NCI-H2107 treated with DMSO at 0.1 percent for 48 hours (cell line): ENCODE results near the gene RASA2.
A peak's percentile ranks its signal among the peaks of the same experiment; 100 is the strongest.

Experiments
- DNase-seq: peaks from one replicate; lab custom pipeline; 2025; ENCODE audit not compliant: unreplicated experiment; lab: John Stamatoyannopoulos, UW

RASA2 gene, protein sequence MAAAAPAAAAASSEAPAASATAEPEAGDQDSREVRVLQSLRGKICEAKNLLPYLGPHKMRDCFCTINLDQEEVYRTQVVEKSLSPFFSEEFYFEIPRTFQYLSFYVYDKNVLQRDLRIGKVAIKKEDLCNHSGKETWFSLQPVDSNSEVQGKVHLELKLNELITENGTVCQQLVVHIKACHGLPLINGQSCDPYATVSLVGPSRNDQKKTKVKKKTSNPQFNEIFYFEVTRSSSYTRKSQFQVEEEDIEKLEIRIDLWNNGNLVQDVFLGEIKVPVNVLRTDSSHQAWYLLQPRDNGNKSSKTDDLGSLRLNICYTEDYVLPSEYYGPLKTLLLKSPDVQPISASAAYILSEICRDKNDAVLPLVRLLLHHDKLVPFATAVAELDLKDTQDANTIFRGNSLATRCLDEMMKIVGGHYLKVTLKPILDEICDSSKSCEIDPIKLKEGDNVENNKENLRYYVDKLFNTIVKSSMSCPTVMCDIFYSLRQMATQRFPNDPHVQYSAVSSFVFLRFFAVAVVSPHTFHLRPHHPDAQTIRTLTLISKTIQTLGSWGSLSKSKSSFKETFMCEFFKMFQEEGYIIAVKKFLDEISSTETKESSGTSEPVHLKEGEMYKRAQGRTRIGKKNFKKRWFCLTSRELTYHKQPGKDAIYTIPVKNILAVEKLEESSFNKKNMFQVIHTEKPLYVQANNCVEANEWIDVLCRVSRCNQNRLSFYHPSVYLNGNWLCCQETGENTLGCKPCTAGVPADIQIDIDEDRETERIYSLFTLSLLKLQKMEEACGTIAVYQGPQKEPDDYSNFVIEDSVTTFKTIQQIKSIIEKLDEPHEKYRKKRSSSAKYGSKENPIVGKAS

DNA sequence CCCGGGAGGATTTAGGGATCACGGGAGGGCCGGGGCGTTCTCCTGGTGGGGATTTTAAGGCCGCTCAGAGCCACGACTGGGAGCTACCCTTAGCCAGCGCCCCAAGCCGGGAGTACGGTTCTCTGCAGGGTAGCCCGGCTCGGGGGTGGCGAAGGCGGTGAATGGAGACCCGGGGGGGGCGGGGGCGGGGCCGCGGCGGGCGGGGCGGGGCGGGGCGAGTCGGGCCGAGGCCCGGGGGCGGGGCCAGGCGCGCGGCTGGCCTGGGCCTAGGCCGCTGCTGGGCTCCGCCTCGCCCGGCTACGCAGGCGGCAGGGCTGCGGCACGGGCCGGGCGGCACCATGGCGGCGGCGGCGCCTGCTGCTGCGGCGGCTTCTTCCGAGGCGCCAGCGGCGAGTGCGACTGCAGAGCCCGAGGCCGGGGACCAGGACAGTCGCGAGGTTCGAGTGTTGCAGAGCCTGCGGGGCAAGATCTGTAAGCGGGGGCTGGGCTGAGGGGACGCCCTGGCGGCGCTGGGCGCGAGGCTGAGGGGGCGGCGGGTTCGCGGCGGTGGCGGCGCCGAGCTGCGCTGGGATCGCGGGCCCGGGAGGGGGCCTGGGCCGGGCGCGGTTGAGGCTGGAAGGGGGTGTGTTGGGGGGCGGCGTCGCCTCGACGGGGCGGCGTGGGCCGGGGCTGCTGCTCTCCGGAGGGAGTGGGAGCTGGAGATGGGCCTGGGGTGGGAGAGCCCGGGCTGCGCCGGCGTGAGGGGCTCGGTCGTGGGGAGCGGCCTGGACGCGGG is at the start of gene RASA2:
Gene RASA2 (plus strand): TSS at position 282 of the 775 bp plus-strand sequence. CDS start 57 bp downstream, at position 339.
- DNase-seq: peak; percentile 90

DNA sequence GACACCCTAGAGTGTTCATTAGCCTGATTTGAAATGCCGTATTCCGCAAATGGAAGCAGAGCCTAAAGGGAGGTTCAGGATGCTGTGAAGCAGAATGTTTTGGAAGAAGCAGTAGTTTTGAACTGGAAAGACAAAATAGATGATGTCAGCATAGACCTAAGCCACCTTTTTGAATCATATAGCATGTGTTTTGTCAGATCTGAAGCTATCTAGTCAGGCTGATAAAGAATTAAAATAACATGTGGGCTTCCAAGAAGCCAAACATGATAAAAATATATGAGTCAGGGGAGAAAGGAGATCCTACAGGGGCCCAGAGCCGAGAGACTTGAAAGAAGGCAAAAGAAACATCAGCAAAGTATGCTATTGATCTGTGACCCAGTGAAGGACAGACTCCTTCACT is 47.2 kb upstream of the RASA2 start:
- no peak for DNase-seq

DNA sequence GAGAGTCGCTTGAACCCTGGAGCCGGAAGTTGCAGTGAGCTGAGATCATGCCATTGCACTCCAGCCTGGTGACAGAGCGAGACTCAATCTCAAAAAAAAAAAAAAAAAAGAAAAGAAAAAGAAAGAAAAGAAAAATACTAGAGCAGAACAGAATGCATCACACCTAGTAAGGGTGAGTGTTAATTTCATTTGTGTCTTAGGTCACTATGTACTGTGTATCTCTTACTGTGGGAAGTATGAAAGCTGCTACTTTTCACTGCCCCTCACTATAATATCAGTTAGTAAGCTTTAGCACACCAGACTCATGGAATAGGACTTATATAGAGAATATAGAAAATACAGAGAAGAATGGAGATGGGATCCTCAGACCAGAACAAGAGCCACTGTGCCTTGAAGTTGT is 45.9 kb upstream of the RASA2 start:
- DNase-seq: no peak

DNA sequence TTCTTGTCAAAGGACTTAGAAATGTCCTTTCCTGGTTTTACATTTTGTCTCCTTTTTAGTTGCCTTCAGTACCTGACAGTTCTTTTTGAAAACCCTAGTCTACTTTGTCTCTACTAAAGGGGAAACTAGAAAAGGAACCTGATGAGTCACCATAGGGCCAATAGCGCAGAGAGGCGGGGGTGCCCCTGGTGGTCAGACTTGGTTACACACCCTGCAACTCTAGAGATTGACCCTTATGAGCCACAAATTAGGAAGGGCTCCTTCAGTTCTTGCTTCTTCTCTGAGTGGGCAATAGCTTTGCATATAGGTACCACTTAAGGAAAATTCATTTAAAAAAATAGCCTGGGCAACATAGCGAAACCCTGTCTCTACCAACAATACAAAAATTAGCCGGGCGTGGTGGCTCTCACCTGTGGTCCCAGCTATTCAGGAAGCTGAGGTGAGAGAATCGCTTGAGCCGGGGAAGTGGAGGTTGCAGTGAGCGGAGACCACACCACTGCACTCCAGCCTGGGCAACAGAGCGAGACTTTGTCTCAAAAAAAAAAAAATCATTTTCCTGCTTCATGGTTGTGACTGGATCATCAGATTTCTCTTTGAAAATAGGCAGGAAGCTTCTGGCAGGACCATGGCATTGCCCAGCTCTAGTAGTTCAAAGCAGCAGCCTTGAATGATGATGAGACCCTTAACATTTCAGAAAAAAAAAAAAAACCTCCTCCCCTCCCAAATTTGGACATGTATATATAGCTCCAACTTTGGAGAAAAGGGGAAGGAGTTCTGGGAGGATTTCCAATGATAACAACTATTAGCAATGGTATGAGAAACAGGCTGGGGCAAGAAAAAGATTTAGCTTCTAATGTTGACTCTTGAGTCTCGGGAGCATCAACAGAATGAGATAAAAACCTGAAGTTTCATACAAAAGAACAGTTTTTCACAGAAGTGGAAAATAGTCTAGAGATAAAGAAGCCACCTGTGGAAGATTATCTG is 45.2 kb upstream of the RASA2 start:
- DNase-seq: peak; percentile 8

DNA sequence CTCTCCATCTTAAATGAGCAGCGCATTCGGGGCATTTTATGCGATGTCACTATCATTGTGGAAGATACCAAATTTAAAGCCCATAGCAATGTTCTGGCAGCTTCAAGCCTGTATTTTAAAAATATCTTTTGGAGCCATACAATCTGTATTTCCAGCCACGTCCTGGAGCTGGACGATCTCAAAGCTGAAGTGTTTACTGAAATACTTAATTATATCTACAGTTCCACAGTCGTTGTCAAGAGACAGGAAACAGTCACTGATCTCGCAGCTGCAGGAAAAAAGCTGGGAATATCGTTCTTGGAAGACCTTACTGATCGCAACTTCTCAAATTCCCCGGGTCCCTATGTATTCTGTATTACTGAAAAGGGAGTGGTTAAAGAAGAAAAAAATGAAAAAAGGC is 44.4 kb upstream of the RASA2 start:
- no peak for DNase-seq

DNA sequence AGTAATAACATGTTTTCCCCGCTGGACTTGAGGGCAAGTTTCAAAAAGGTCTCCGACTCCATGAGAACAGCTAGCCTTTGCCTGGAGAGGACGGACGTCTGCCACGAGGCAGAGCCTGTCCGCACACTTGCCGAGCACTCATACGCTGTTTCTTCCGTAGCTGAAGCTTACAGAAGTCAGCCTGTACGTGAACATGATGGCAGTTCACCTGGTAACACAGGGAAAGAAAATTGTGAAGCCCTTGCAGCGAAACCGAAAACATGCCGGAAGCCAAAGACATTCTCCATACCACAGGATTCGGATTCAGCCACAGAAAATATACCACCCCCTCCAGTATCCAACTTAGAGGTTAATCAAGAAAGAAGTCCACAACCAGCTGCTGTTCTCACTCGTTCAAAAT is 43.9 kb upstream of the RASA2 start:
- DNase-seq: no peak

DNA sequence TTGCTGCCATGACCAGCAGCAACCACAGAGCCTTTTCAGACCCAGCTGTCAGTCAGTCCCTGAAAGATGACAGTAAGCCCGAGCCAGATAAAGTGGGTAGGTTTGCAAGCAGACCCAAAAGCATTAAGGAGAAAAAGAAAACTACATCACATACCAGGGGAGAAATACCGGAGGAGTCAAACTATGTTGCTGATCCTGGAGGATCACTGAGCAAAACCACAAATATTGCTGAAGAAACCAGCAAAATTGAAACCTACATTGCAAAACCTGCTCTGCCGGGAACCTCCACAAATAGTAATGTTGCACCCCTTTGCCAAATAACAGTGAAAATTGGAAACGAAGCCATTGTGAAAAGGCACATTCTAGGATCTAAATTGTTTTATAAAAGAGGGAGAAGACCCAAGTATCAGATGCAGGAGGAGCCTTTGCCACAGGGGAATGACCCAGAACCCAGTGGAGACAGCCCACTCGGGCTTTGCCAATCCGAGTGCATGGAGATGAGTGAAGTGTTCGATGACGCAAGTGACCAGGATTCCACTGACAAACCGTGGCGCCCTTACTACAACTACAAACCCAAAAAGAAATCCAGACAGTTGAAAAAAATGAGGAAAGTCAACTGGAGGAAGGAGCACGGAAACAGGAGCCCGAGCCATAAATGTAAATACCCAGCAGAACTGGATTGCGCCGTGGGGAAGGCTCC is 42.1 kb upstream of the RASA2 start:
- DNase-seq: no peak

DNA sequence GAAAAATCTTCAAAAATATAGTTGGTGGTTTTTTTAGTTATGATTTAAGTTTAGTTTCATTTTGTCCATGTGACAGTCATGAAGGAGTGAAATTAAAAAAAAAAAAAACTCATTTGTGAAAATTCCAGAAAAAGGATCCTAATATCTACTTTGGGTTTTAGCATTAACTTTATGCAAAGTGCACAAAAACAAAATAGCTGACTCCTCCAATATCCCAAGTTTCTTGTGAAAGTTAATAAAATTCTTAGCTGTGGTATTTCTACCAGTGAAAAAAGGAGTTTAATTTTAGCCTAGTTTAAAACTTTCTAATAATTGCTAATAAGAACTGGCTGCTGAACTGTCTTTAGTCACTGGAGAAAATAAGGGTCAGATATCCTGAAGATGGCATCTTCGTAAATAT is 40.8 kb upstream of the RASA2 start:
- no peak for DNase-seq

DNA sequence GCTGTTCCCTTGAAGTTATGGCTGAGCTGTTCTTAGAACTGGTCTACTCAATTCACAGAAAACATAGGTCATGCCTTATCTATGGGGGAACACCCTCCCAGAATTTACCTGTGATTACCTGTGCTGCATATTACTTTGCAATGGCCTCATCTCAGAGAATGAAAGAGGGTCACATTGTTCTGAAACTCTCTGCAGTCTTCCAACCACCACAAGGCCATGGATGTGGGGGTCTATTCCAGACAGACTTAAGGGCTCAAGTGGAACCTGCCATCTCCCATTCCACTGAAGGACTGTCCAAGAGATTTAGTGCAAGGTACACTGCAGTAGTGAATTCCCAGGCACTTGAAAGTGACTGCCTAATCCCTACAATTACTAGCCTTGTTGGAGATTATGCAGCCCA is 40.1 kb upstream of the RASA2 start:
- no peak for DNase-seq

DNA sequence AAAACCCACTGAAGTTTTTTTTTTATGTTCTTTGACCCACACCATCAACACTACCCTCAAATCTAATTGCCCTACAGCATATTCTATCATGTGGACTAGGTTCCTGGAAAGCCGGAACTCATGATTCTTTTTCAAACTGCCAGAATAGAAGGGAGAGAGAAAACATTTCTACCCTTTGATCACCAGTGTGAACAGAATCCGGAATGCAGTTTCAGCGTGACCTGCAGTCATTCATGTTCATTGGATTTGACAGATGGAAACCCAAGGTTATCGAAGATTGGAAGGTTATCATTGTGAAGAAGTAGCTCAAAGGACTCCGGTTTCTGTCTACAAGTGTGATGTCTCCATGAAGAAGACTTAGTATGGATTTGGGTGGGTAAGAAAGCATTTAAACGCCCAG is 39.4 kb upstream of the RASA2 start:
- no peak for DNase-seq

DNA sequence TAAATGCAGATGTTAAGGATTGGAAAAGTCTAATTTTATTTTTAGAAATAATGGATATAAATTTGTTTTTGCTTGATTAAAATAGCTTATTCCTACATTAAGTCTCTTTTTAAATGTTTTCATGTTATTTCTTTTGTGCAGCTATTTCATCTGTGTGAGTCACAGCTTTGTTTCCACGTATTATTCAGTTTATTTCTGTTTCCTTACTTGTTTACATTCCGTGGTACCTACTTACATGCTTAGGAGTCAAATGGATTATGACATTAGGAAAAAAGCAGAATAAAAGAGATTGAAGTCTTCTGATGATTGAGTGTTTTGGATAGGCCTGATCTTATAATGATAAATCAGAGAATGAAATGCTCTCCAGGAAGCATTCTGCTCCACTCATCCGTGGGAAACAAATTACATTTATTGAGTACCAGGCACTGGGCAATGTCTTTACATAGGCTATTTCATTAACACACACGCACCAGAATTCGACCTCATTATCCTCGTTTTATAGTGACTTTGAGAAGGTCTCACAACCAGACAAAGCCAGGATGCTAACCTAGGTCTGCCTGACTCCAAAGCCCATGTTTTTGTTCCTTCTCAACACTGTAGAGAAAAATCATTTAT is 38.1 kb upstream of the RASA2 start:
- DNase-seq: no peak

DNA sequence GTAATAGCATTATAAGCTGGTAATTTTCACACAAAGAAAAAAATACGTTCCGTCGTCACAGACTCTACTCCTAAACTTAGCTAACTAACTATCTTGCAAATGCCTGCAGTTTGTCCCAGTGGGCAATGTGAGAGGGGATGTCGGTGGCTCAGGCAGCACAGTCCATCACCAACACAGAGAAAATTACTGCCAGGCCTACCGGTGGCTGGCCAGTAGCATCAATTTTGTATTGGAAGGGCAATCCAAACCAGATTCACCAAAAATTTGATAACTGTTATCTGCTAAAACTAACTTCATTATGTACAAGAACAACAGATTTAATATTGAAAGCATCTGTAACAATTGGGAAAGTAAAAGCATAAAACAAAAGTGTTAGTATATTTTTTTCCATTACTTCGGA is 37.4 kb upstream of the RASA2 start:
- no peak for DNase-seq

DNA sequence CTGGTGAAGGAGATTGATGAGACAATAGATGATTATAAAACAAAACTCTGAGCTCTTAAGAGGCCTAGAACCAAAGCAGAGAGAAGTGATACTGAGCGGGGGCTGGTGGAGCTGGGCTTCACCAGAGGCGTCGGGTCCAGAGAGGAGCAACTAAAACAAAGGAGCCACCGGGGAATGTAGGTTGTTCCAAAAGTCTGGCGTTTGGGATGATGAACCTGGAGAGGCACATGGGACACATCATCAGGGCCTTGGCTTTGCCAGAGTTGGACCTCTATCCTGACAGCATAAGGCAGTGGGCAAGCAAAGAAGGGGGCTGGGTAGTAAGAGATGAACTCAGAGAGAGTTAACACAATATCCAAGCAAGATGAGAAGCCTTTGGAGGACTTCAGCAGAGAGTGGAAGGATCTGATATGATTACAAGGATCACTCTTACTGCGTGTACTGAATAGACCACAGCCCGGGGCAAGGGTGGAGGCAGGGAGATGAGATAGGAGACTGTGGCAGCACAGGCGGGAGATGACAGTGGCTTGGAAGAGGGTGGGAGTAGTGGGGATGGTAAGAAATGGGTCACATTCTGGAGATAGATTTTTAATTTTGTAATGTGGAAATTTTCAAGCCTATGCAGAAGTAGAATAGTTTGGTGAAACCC is 36.0 kb upstream of the RASA2 start:
- no peak for DNase-seq

DNA sequence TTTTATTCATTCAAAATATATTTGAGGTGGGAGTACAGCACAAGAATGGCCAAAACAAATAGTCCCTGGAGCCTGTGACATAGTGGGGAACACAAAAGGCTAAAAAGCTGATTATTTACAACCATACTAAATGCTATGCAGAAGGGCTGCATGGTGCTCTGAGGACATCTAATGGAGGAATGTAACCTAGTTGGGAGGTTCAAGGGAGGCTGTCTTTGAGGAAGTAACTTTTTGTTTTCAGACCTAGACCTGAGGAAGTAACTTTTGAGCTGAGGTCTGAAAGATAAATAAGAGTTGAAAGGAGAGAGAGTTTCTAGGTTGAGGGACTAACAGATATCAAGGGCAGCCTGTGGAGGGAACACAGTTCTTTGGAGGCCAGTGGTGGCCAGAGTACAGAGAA is 34.8 kb upstream of the RASA2 start:
- DNase-seq: peak; percentile 31

DNA sequence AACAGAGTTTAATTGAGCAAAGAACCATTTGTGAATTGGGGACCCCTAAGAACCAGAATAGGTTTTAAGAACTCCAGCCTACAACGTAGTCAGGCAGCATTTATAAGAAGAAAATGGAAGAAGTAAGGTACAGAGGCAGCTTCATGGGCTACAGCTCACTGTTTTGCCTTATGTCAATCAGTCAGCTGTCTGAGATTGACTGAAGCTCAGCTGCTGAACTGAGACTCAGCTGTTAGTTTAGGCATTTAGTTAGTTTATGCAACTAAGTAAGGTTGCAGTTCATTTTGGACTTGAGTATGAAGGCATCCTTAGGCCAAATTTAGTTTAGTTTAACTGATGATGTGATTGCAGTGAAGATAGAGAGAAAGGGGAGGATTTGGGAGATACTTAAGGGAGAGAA is 34.1 kb upstream of the RASA2 start:
- DNase-seq: no peak

DNA sequence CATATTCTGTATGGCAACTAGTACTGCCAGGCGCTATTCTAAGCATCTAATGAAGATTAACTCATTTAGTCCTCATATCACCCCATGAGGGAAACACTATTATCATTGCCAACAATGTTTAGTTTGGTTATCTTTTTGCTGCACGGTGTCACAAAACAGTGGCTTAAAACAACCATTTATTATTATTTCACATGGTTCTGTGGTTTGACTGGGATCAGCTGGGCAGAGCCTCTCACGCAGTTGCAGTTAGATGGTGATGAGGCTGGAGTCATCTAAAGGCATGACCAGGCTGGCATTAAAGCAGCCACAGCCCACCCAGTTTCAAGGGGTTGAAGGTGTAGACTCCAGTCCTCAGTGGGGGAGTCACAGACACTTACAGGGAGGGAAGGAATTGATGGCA is 32.8 kb upstream of the RASA2 start:
- no peak for DNase-seq

DNA sequence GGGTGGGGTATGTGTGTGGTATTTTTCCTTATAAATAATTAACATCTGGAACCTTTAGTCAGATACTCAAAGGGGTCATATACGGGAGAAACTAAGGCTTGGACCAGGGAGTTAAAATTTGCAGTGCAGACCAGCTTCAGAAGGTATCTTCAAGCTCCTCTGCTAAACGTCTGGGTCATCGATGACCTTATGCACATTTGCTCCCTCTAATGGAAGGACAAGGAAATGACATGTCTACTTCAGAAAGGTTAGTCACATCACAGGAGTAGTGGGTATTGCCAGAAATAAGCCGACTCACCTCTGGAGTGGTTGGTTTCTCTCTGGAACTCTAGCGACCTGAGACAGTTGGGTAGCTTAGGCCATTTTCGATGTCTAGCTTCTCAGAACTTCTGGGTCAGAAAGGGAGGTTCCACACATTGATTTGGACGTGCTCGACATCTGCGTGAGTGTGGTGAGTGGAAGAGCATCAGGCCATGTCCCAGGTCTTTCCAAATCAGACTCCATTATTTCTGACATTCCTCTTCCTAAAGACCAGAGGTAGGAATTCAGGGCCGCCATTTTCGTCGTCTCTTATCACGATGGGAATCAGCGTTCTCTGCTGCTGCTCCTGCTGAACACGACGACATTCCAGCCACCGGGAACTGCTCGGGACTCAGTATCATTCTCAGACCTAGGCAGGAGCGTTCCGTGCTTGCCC is 31.8 kb upstream of the RASA2 start:
- peak; percentile 85 for DNase-seq

DNA sequence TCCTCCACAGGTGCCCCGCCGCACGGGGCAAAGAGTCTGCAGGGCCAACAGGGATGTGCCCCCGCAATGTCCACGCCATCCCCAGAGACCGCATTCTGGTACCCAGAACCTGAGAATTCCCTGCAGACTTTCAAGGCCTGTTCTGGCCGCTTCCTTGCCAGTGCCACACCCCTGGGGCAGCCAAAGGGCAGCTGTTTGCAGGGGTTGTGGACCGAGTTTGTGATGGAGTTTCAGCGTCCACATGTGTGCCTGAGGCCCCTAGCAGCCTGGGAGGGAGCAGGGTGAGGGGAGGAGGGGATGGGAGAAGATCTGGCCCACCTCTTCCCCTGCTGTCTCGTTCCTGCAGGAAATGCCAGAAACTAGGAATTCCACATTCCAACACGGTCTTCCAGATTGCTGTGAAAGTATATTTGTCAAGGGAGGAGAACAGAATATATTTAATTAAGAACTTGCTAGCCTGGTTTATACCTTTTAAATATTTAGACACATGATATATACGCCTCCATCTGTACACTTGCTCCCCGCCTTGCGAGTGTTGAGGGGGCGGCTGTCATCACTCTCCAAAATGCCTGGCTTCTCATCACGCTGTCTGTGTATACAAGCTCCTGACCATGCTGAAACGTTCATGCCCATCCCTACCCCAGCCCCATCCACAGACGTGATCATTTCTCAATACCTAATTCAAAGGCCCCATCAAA is 31.1 kb upstream of the RASA2 start:
- DNase-seq: no peak
